Spleen (tissue), 11 donors: Measurements from ENCODE around the gene AJAP1. TPM values are rescaled to one million over a fixed set of nuclear protein-coding genes. Genes with fewer than 3 reads are reported as not detected.

ENCODE experiments used
- DNase-seq: peaks from one replicate; pipeline ENCODE4 v3.0.0-alpha.2; 2020
- H3K27ac ChIP-seq, 8 donors: fragments of 200-600 bp; sonication (generic) in 7 of 8; 1 replicate in 4 of 8; 2 replicates in 4 of 8; pipeline versions ENCODE4 v1.5.0 to v1.8.0; 2016 to 2021; ENCODE audit warnings: inconsistent platforms in 4 of 8, mild to moderate bottlenecking in 4 of 8, moderate library complexity in 1 of 8
- H3K27me3 ChIP-seq, 7 donors: fragments of 200-600 bp; sonication (generic) in 6 of 7; replicated peaks in 1 of 7; 1 replicate in 4 of 7; 2 replicates in 3 of 7; pipeline versions ENCODE4 v1.5.0 to v1.8.0; 2016 to 2021; ENCODE audit warnings: inconsistent platforms in 3 of 7, mild to moderate bottlenecking in 1 of 7
- H3K36me3 ChIP-seq, 6 donors: fragments of 200-600 bp; sonication (generic) in 5 of 6; 1 replicate in 4 of 6; 2 replicates in 2 of 6; pipeline versions ENCODE4 v1.5.0 to v1.8.0; 2016 to 2021; ENCODE audit warnings: inconsistent platforms in 2 of 6
- H3K4me1 ChIP-seq, 6 donors: fragments of 200-600 bp; sonication (generic) in 5 of 6; 1 replicate in 3 of 6; 2 replicates in 3 of 6; pipeline versions ENCODE4 v1.5.0 to v1.8.0; 2016 to 2021; ENCODE audit warnings: inconsistent platforms in 3 of 6
- H3K4me3 ChIP-seq, 8 donors: fragments of 200-600 bp; sonication (generic) in 7 of 8; 1 replicate in 4 of 8; 2 replicates in 4 of 8; pipeline versions ENCODE4 v1.5.0 to v1.8.0; 2016 to 2021; ENCODE audit warnings: inconsistent platforms in 4 of 8, mild to moderate bottlenecking in 4 of 8, moderate library complexity in 2 of 8
- H3K9me3 ChIP-seq, 8 donors: fragments of 200-600 bp; sonication (generic) in 7 of 8; 1 replicate in 4 of 8; 2 replicates in 4 of 8; pipeline versions ENCODE4 v1.5.0 to v1.8.0; 2016 to 2021; ENCODE audit warnings: inconsistent platforms in 4 of 8
- POLR2A ChIP-seq, 3 donors: fragments of 450-650 bp; IDR thresholded peaks; one replicate each; pipeline ENCODE4 v1.5.1; 2017; ENCODE audit warnings: antibody characterized with exemption in 3 of 3, mild to moderate bottlenecking in 1 of 3
- POLR2AphosphoS5 ChIP-seq, 3 donors: sonication (generic); formaldehyde crosslinking; IDR thresholded peaks; one replicate each; pipeline ENCODE4 v1.5.1; 2017; ENCODE audit warnings: antibody characterized with exemption in 3 of 3
- WGBS, 5 donors: extraction: QIAGEN DNeasy Blood & Tissue Kit in 3 of 5; methylation state at CpG; one replicate each; pipeline versions ENCODE4 v1.1.5 to v1.1.7; 2013 to 2018; 5-methylcytosine and 5-hydroxymethylcytosine counted together
- intact Hi-C: fragments of 100-400 bp; cut with DNase I; formaldehyde crosslinking; loops from one replicate; pipeline ENCODE4 v1.15.0; 2023; ENCODE audit warnings: low total_unique reads
- polyA plus RNA-seq, 3 donors: library from polyadenylated mRNA; stranded (reverse); fragments of 200-250 nt; gene quantifications; one replicate each; pipeline ENCODE4 v1.2.1, GENCODE V29; 2013
- total RNA-seq, 7 donors: library from RNA; depleted of rRNA in 3 of 7; stranded (reverse); fragments of >200 nt in 3 of 7; fragmentation: NEBNext Ultra II Directional in 4 of 7; extraction: Animal tissue kit (Norgen Biotek cat#: 25700) in 4 of 7; gene quantifications; one replicate each; pipeline versions ENCODE4 v1.1.0 to v1.2.1, GENCODE V29; 2016 to 2021
- TF ChIP-seq, protein P1 (sequence below), 11 experiments: fragments of 200-600 bp in 7 of 11; fragments of 450-650 bp in 4 of 11; sonication (generic) in 4 of 11; IDR thresholded peaks in 8 of 11; conservative IDR thresholded peaks in 3 of 11; 1 replicate in 7 of 11; 2 replicates in 4 of 11; pipeline versions ENCODE4 v1.4.0 to v1.8.0; 2016 to 2021; ENCODE audit warnings: antibody characterized with exemption in 11 of 11, inconsistent platforms in 4 of 11, mild to moderate bottlenecking in 1 of 11
- donor health status: healthy with polysubstance abuse.
- donor health status: DM: no; HTN: no; CAD: no; lungs with moderate emphysema.
- donor health status: DM: no; HTN: no; CAD: no.
- donor health status: Bipolar disorder and iron deficiency.
- donor health status: healthy.
- donor health status: DM: no; HTN: no; CAD: no.
- donor health status: DM: yes; HTN: yes; CAD: no.

AJAP1 gene
- total and polyA plus RNA-seq, 10 donors = 0.04 to 13.3 (median 2.4) TPM

GRCh38 chr1:4723106-4723505 is 68.7 kb downstream of the AJAP1 start:
- Histone ChIP-seq H3K4me1 (no peaks in the 10 kb centered on the region), H3K27ac (no peak overlapping the region), H3K36me3 (no peaks in the 10 kb centered on the region), H3K27me3 (peaks cover 0 to 20% (median 0%) of the 10 kb centered on the region in 7 donors), H3K9me3 (no peaks in the 10 kb centered on the region), H3K4me3 (no peak overlapping the region)
- no peak for DNase-seq
- TF ChIP-seq POLR2A (IDR thresholded peaks at IDR 0.05) (no peak), POLR2AphosphoS5 (IDR thresholded peaks at IDR 0.05) (no peak)
- TF ChIP-seq, protein P1, sequence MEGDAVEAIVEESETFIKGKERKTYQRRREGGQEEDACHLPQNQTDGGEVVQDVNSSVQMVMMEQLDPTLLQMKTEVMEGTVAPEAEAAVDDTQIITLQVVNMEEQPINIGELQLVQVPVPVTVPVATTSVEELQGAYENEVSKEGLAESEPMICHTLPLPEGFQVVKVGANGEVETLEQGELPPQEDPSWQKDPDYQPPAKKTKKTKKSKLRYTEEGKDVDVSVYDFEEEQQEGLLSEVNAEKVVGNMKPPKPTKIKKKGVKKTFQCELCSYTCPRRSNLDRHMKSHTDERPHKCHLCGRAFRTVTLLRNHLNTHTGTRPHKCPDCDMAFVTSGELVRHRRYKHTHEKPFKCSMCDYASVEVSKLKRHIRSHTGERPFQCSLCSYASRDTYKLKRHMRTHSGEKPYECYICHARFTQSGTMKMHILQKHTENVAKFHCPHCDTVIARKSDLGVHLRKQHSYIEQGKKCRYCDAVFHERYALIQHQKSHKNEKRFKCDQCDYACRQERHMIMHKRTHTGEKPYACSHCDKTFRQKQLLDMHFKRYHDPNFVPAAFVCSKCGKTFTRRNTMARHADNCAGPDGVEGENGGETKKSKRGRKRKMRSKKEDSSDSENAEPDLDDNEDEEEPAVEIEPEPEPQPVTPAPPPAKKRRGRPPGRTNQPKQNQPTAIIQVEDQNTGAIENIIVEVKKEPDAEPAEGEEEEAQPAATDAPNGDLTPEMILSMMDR (IDR thresholded peaks at IDR 0.05 in 8 of 11, conservative IDR thresholded peaks at IDR 0.05 in 3 of 11) = no peak
- intact Hi-C loops = no loop called here
- WGBS, 5 donors = 63 to 79% (median 72%) methylated on average over 10 of the region's 10 CpGs

GRCh38 chr1:4724001-4724400 is 69.6 kb downstream of the AJAP1 start:
- Histone ChIP-seq H3K27ac (no peak overlapping the region), H3K4me1 (no peaks in the 10 kb centered on the region), H3K4me3 (no peak overlapping the region), H3K36me3 (no peaks in the 10 kb centered on the region), H3K9me3 (no peaks in the 10 kb centered on the region), H3K27me3 (peaks cover 0 to 20% (median 0%) of the 10 kb centered on the region in 7 donors)
- intact Hi-C loops = no loop called here
- TF ChIP-seq POLR2A (IDR thresholded peaks at IDR 0.05) (no peak), POLR2AphosphoS5 (IDR thresholded peaks at IDR 0.05) (no peak)
- TF ChIP-seq, protein P1 (IDR thresholded peaks at IDR 0.05 in 8 of 11, conservative IDR thresholded peaks at IDR 0.05 in 3 of 11) = no peak
- WGBS, 5 donors = 77 to 96% (median 91%) methylated on average over 12 of the region's 12 CpGs
- no peak for DNase-seq

GRCh38 chr1:4724695-4725250 is 70.4 kb downstream of the AJAP1 start:
- H3K4me3 ChIP-seq = no peak overlapping the region
- no peaks in the 10 kb centered on the region for H3K36me3 ChIP-seq
- DNase-seq = no peak
- intact Hi-C loops = no loop called here
- H3K27me3 ChIP-seq = peaks cover 0 to 20% (median 0%) of the 10 kb centered on the region in 7 donors
- 61 to 74% (median 65%) methylated on average over 4 to 8 of the region's 8 CpGs for WGBS, 5 donors
- no peaks in the 10 kb centered on the region for H3K4me1 ChIP-seq
- no peak overlapping the region for H3K27ac ChIP-seq
- no peaks in the 10 kb centered on the region for H3K9me3 ChIP-seq
- TF ChIP-seq POLR2A (IDR thresholded peaks at IDR 0.05) = no peak
- TF ChIP-seq, protein P1 (IDR thresholded peaks at IDR 0.05 in 8 of 11, conservative IDR thresholded peaks at IDR 0.05 in 3 of 11) = no peak
- TF ChIP-seq POLR2AphosphoS5 (IDR thresholded peaks at IDR 0.05) = no peak

- WGBS, 5 donors = 81 to 86% (median 85%) methylated on average over 9 to 12 of the region's 12 CpGs
- intact Hi-C loops = no loop called here
Measured at GRCh38 chr1:4725416-4725815, 71.0 kb downstream of the AJAP1 start.

More at GRCh38 chr1:4725416-4725815, 71.0 kb downstream of the AJAP1 start:
- TF ChIP-seq POLR2A (IDR thresholded peaks at IDR 0.05) = no peak
- no peak for TF ChIP-seq POLR2AphosphoS5 (IDR thresholded peaks at IDR 0.05)
- TF ChIP-seq, protein P1 (IDR thresholded peaks at IDR 0.05 in 8 of 11, conservative IDR thresholded peaks at IDR 0.05 in 3 of 11) = no peak
- no peaks in the 10 kb centered on the region for H3K36me3 ChIP-seq
- no peak overlapping the region for H3K27ac ChIP-seq
- H3K9me3 ChIP-seq = no peaks in the 10 kb centered on the region
- peaks cover 0 to 20% (median 0%) of the 10 kb centered on the region in 7 donors for H3K27me3 ChIP-seq
- no peaks in the 10 kb centered on the region for H3K4me1 ChIP-seq
- no peak overlapping the region for H3K4me3 ChIP-seq
- DNase-seq = no peak
